Amniotic stem cell (primary cell): ENCODE results near the gene ZNF608.

ENCODE experiments used
- DNase-seq: peaks from one replicate; lab custom pipeline; 2025; lab: John Stamatoyannopoulos, UW

Gene ZNF608

DNA sequence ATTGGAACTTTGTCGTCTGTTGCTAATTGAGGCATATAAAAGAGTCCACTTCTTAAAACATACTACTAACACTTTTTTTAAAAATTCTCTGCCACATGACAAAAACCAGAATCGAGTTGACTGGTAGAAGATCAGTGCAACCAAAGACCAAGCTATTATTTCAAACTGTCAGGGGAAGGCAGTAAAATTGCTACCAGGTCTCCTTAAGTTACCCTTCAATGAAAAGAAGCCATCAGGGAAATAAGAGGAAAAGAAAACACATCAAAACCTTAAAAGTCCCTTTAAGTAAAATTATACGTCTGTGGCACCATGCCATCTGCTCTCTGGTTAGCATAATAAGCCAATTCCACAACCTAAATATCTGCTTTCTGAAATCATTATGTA is 9.6 kb downstream of the ZNF608 start:
- DNase-seq: no peak

DNA sequence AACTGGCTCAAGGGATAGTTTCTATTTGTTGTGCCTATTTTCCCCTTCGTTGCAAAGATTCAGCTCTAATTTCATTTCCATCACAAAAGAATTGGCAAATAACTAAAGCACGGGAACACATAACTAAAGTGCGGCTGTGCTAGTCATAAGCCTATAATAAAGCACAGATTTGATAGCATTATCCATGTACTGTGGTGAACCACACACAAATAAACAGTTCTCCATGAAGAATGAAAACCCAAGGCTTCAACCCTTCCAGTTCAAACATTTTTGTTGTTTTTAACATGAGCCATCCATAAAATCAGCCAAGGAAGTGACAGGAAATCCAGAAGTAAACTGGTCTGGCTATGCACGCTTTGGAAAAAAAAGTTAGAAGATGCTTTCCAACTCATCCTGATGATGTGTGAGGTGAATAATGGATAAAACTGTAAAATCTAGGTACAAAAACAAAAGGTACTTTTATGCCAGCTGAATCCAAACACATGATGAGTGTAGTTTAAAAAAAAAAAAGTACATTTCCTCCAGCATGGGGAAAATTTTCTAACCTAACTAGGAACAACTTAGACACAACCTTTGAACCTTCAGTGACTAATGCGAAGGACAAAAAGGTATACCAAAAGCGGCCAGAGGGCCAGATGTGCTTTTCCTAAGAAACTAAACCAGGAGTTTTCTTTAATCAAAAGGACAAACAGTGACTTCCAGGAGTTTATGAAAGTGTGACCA is 10.2 kb downstream of the ZNF608 start:
- no peak for DNase-seq

DNA sequence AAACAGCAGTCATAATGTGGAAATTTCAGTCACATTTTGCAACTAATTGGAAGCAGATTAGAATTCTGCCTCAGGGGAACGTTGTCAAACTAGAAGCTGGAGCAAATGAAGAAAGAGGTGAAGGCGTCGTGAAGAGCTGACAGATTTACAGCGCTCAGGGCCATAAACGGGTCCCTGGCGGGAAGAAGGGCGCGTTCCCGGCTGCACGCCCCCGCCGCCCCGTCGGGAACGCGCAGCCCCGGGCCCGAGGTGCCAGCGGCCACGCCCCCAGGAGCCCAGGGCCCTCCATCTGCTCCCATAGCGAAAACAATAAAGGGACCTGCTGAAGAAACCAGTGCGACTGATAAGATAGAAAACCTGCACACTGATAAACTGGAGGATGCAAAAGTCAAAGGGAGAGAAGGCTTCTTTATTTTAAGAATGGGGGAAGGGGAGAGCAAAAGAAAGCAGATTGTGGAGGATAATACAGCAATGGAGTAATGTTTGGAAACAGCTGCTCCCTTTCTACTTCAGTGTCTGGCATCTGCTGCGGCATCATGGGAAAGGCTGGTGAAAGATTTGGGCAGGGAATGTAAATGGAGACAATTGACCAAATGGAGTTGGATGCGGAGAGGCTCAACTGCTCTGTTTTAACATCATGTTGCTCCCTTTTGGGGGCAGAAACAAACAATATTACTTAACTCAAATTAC is 11.1 kb downstream of the ZNF608 start:
- DNase-seq: no peak

DNA sequence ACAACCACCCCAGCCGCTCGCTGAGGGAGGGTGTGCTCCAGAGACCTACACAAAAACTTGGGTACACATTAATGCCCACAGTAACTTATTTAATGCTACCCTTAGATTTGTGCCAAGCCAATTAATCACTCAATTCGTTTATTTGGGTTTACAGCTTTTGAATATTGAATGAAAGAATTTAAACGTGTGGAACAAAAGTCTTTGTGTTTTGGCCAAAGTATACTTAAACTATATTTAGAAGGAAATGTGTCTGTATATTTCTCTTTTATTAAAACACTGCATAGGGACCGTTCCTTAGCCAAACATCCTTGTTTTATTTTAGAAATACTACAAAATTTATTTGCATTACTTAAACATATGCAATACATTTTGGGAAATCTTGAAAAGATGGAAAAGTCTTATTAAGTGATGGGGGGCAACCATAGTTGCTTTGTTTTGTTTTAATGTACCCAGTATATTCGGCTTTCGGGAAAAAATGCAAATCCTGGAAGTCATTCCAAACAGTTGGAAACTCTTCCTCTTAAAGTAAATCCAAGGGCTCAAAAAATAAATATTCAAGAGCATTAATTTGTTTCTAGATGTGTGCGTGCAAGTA is 11.8 kb downstream of the ZNF608 start:
- DNase-seq: no peak

DNA sequence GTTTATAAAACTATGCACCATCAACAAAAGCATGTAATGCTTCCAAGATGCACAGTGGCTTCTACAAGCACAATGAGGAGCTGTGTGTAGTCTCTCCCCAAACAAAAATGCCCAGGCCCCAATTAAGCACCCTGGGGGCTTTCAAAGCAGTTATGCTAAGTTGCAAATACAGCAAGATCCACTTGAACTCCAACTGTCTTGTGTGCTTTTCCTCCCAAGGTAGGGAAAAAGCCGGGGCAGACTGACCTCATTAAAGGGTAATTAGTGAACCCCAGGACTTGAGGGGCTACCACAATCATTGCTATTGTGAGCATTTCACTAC is 13.1 kb downstream of the ZNF608 start:
- no peak for DNase-seq

DNA sequence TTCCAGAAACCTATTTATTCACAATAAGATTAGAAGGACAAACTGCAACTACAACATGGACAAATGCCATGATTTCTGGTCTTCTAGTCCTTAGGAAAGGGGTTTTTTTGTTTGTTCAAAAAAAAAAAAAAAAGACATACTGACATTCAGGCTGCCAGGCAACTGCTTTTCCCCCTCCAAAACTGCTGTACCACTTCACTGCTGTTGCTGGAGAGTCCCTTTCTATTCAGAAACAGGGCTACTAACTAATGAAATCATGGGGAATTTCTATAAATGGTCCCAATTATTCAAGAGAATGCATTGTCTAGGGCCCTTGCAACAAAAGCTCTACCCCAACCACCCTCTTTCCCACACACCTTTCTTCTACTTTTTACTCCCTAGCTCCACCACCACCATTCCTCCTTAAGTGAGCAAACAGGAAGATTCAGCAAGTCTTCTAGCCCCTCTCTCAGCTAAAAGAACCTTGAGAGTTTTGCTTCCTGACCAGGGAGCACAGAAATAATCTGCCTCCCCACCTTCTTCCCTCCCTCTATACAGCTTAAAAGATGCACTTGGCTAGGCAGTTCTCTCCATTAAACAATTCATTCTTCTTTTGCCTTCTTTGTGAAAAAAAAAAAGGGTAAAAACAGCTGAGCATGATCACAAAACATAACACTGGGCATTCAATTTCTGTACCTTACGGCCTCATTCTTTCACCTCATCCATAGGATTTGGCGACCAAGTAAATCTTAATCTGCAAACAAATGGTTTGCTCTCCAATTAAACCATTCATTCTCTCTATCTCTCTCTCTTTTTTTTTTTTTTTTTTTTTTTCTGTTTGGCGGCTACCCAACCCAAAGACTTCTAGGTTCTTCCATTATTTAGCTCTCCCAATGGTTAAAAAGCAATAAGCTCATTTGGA is 13.8 kb downstream of the ZNF608 start:
- DNase-seq: no peak

DNA sequence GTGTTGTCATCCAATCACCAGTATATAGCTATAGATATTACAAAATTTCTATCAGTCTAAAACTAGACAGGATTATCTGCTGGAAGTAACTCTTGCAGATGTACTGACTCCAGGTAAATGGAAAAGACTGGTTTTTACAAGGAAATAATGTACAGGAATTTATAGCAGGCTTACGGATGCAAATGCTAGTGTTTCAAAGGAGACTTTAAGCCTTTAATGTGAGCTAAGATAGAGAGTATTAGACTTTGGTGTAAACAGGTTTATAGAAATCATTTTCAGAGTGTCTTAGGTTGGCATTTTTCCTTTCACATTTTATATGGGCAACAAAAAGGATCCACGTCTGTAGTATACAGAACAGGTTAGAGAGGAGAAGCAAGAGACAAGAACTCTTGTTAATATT is 16.1 kb downstream of the ZNF608 start:
- DNase-seq: no peak

DNA sequence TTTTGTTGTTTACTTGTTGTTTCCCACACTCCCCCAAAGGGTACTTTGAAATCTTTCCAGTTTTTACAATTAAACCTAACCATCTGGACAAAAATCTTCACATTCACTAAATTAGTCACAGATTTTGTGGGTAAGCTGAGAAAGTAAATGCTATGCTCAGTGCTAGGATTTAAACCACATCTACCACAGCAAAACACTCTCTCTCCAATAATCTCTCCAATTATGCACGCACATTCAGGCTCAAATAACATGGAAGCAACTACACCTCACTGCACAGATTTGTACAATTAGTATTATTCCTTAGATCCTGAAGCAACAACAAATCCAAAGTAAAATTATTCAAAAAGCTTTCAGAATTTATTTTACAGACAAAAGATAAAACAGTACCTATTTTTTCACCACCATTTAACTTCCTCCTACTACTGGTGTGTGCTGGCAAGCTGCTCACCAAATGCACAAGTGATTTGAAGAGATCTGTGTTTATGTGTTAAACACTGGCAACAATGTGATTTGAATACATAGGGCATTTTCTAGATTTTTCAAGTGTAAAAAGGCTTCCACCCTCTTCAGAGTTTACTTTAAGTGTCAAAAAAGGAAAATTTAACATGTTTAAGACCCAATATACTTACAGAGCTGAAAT is 16.6 kb downstream of the ZNF608 start:
- DNase-seq: no peak

DNA sequence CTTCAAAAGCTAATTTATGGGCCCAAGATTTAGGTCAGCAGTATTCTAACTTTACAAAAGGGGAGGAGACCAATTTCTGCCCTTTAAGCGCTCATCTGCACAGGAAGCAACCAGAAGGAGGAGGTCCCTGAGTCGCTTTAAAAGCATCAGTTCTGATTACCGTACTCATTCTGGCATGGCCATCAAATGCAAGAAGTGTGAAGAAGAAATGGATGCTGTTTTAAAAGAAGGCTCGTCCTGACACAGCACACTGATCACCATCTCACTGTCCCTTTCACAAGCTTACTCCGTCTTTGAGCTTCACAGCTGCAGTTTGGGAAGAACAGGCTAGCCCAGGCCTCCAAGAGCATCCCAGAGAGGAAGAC is 17.5 kb downstream of the ZNF608 start:
- DNase-seq: no peak

DNA sequence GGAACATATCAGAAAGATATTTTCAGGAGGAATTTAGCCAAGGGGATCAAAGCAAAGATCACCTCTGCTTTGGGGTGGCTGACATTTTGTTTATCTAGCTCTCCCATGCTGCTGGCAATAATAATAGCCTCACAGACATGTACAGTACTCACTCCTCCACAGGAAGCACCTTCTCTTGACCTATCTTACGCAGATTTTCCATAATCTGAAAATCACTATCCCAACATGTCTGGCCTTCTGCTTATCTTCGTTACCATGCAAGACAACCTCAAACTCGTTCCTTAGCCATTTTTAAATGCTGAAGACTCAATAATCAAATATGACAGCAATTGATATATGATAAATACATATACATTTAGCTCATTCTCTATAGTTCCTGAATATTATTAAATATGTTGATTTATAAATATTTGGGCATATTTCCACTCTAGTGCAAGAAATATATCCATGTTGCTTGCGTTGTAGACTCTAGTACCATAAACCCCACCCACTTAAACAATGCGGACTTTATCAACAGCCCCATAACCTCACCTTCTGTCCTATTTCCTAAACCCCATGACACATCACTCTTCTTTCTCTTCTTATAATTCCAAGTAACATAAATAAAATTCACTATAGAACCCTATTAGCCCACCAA is 18.0 kb downstream of the ZNF608 start:
- DNase-seq: no peak

DNA sequence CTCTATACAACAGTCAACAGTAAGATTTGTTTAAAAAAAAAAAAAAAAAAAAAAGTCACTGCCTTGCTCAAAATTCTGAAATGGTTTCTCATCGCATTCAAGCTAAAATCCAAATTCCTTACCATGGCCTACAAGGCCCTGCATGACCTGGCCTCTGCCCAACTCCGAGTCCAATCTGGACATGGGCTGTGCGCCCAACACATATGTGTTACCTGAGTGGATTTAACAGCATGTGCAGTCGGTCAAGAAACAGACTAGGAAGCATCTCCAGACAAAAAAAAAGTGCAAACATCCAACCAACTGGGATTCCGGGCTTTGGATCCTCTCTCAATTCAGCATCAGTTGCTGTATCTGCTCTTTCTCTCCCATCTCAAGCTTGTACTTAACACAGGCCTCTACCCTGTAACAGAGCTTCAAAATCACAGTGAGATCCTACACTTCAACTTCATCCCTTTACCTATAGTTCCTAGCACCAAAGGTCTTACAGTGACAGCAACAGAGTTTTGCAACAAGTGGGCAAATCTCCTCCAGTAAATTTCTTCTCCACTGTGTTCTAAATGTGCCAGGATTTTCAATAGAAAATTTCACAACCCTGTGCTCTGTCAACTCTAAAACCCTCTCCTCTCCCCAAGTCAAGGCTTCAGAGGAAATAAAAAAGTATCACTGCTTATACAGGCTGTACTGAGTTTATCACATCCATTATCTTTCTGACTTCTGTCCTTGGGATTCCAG is 19.6 kb downstream of the ZNF608 start:
- no peak for DNase-seq

DNA sequence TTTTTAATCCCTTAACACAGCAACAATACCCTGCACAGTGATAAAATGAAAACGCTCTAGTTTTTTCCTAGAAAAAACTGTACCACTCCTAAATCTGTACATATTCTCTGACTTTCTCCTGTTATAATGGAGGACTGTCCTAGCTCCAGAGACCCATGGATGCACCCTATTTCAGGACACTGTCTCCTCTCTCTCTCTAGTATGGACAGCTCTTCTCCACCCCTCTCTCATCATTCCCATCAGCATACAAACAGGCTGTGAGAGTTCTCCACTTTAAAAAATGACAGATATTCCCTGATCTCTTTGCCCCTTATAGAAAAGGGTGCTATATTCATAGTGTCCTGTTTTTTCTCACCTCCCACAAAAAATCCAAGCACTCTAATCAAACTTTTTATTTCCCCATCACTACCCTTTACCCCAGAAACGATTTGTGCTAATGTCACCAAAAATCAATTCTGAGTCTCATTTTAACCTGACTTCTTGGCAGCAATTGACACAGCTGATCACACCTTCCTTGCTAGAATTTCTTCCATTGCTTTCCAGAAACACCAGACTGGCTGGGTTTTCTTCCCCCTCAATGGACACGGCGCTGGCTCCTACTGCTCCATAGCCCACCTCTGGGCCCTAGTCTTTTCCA is 20.7 kb downstream of the ZNF608 start:
- no peak for DNase-seq

DNA sequence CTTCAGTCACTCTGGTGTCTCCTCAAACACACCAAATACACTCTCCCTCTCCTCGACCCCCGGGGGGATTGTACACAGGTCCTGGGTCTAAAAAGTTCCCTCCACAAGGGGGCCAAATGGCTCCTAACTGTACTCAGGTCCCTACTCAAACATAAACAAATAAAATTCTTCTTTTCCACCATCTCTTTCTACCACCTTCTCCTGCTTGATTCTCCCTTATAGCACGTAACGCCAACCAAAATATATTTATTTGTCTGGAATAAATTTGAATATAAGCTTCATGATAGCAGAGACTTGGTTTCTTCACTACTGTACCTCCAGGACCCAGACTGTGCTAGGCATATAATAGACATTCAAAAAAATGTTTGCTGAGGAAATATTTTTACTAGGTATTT is 21.4 kb downstream of the ZNF608 start:
- no peak for DNase-seq

DNA sequence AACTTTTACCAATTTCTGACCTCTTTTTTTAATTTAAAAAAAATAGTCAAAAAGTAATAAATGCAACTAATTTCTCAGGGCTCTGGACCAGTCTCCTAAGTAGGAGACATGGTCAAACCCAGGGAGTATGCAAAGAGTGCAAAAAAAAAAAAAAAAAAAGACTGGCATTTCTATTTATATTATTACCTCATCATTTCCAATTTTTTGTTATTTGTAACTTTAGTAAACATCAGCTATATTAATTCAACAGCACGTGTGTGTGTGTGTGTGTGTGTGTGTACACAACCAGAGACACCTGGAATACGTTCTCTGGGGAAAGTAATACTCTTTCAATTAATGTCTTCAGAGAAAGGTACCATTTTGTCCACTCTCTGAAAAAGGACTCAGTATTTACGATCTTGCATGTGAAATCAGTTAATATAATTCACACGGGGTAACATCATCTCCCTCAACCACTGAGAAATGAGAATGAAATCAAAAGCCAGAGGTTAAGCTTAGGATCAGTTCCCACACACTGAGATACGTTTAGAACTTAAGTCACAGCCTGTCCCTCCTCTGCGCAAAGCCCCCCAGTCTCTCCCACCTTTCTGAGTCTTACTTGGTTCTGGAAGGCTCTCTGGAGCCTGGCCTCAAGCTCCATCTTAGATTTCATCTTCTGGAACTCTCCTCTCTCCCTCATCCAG is 21.9 kb downstream of the ZNF608 start:
- DNase-seq: no peak

DNA sequence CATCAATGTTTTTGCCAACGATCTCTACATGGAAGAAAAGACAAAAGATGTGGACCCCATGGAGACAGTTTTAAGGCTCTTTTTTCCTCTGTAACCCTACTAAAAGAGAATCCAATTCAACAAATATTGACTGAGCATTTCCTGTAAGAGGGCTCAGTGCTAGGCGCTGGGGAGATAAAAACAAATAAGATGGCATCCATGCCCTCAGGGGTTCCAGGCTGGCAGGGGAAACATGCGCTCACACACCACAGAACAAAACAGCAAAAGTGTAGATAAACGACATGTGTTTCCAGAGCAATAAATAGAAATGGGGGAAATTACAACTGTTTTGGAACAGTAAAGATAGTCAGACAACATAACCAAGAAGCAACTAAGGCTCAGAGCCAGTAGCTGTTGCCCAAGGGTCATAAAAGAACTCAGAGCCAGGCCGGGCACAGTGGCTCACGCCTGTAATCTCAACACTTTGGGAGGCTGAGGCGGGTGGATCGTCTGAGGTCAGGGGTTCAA is 25.2 kb downstream of the ZNF608 start:
- no peak for DNase-seq

DNA sequence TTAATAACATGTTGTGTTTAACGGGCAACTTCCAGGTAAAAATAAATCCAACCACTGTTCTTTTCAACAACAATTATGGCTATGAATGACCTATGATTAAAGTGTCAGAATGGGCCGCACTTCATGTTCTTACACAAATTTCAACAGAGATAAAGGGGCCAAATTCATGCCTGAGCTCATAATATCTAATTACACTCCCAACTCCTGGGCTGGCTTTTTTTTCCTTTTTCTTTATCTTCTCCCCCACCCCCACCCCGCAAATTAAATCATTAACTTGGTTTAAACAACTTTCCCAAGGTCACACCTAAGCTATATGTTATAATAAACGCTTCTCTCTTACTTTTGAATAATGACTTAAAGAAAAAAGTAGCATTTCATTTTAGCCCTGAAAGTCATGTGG is 25.8 kb downstream of the ZNF608 start:
- no peak for DNase-seq

DNA sequence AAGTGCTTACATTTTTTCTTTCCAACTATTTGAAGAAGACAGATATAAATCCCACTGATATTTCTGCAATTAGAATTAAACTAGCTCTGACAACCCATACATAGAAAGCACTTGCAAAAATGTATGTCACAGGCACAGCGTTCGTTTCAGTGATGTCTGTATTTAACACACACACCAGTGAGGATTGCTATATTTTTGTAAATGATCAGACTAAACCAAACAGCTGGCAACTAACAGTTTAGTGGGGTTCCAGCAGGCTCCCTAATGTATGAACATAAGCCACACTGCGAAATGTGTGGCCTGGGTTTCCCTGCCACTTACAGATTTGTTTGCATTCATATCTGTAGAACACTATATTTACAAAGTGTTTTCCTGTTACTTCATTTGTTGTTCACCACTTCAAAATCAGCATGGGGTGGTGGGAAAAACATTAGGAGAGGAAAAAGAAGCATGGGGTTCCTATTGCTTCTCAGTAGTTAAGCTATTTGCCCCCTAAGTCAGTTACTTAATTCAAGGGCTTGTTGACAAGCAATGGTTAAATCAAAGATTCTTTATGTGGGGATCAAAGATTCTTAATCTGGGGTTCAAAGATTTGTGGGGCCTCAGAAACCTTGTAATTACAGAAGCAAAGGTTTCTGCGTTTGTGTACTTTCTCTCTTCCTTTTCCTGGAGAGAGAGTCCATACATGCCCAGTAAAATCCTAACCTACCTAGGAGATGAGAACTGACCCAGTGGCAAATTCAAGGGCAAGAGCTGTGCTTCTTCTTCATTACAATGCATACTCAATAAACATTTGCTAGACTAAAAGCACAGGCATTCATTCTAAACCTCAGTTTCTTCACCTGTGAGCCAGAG is 27.1 kb downstream of the ZNF608 start:
- no peak for DNase-seq

DNA sequence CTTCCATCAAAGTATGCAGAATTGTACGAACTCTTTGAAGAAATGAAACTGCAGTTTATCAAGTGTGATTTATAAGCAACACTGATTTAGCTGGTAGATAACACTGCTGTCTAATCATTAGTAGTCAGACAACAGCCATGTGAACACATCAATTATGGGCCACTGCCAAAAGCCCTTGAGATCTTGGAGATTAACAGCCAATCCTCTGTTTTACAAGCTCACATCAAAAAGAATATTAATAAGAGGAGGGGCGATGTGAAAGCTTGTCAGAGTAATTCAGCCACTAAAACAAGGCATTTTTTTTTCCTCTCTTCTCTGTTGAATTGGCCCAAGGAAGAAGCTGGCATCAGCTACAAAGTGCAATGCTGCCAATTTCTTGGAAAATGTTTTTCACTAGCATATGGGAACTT is 28.1 kb downstream of the ZNF608 start:
- DNase-seq: no peak

DNA sequence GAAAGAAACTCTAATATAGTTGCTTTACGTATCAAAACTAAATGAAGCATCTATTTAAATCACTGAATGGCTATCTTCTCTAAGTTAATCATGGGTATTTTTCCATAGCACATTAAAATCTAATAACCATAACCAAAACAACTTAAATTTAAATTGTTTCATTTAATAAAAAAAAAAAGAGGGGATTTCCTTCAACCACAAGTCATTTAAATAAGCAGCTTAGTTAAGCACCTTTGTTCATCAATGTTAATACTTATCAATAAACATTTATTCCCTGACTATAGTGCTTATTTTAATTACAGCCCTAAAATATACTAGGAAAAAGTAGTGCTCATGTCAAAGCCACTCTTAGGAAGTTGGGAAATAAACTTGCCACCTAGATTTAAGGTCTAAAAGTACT is 30.3 kb downstream of the ZNF608 start:
- DNase-seq: no peak
